Neural cell (in vitro differentiated cells): ENCODE data around the gene ZNF790. TPM values are rescaled to one million over a fixed set of nuclear protein-coding genes. Genes with fewer than 3 reads are reported as not detected.

Experiments used
- H2AFZ ChIP-seq: fragments of 200-600, 300-800 bp; sonication (generic), shearing (Covaris generic); 2 replicates; pipeline ENCODE4 v1.6.0; 2014; ENCODE audit warnings: low read depth, mild to moderate bottlenecking, antibody characterized with exemption, low read length, moderate library complexity
- H3F3A ChIP-seq: fragments of 200-600 bp; shearing (Covaris generic); 2 replicates; pipeline ENCODE4 v1.6.1; 2016; ENCODE audit warnings: mild to moderate bottlenecking, moderate library complexity, mixed read lengths, antibody characterized with exemption, low read length; ENCODE audit not compliant: insufficient read depth, poor library complexity, severe bottlenecking
- H3K27ac ChIP-seq: fragments of 200-600, 300-800 bp; sonication (generic), shearing (Covaris generic); 2 replicates; pipeline ENCODE4 v1.5.1; 2014; ENCODE audit warnings: mild to moderate bottlenecking, low read length, moderate library complexity
- H3K27me3 ChIP-seq: fragments of 300-800, 200-600 bp; sonication (generic), shearing (Covaris generic); 2 replicates; pipeline ENCODE4 v1.6.0; 2014; ENCODE audit warnings: mild to moderate bottlenecking, low read depth, low read length, moderate library complexity; ENCODE audit not compliant: insufficient read depth
- H3K36me3 ChIP-seq: fragments of 300-800, 200-600 bp; sonication (generic), shearing (Covaris generic); 2 replicates; pipeline ENCODE4 v1.5.1; 2014; ENCODE audit warnings: mild to moderate bottlenecking, antibody characterized with exemption, low read length, moderate library complexity; ENCODE audit not compliant: insufficient read depth
- H3K4me2 ChIP-seq: fragments of 300-800, 200-600 bp; sonication (generic), shearing (Covaris generic); 2 replicates; pipeline ENCODE4 v1.6.0; 2014; ENCODE audit warnings: mild to moderate bottlenecking, low read length
- H3K4me3 ChIP-seq: fragments of 300-800, 200-600 bp; sonication (generic), shearing (Covaris generic); 2 replicates; pipeline ENCODE4 v1.5.1; 2014; ENCODE audit warnings: mild to moderate bottlenecking, low read length, moderate library complexity
- H3K79me2 ChIP-seq: fragments of 200-600 bp; shearing (Covaris generic); replicated peaks from 2 replicates; pipeline ENCODE4 v1.6.0; 2014; ENCODE audit warnings: mild to moderate bottlenecking, low read length, moderate library complexity; ENCODE audit not compliant: insufficient read depth
- H3K9ac ChIP-seq: fragments of 300-800, 200-600 bp; sonication (generic), shearing (Covaris generic); 2 replicates; pipeline ENCODE4 v1.6.1; 2016; ENCODE audit warnings: mild to moderate bottlenecking, low read length, mixed read lengths
- H3K9me2 ChIP-seq: fragments of 200-600 bp; shearing (Covaris generic); 2 replicates; pipeline ENCODE4 v1.6.1; 2016; ENCODE audit warnings: mild to moderate bottlenecking, low read length, mixed read lengths; ENCODE audit not compliant: insufficient read depth
- H3K9me3 ChIP-seq: fragments of 200-600, 300-800 bp; sonication (generic), shearing (Covaris generic); 2 replicates; pipeline ENCODE4 v1.6.1; 2016; ENCODE audit warnings: mild to moderate bottlenecking, mixed run types, low read length, moderate library complexity, mixed read lengths
- H4K20me1 ChIP-seq: fragments of 200-600 bp; shearing (Covaris generic); 2 replicates; pipeline ENCODE4 v1.6.1; 2016; ENCODE audit warnings: mild to moderate bottlenecking, mixed run types; ENCODE audit not compliant: insufficient read depth
- CTCF ChIP-seq: fragments of 450-650 bp; IDR thresholded peaks from 2 replicates; pipeline ENCODE4 v1.5.1; 2014; ENCODE audit warnings: antibody characterized with exemption, mild to moderate bottlenecking, moderate library complexity; ENCODE audit not compliant: poor library complexity, severe bottlenecking
- EP300 ChIP-seq: fragments of 450-650 bp; conservative IDR thresholded peaks from 2 replicates; pipeline ENCODE4 v1.6.1; 2014; ENCODE audit warnings: antibody characterized with exemption, mild to moderate bottlenecking, moderate library complexity; ENCODE audit not compliant: poor library complexity, severe bottlenecking
- EZH2 ChIP-seq: fragments of 200-600, 300-800 bp; shearing (Covaris generic), sonication (generic); IDR thresholded peaks from 2 replicates; pipeline ENCODE4 v1.6.1; 2014; ENCODE audit warnings: antibody characterized with exemption, low read length, borderline replicate concordance, mild to moderate bottlenecking; ENCODE audit not compliant: insufficient read depth, poor library complexity, severe bottlenecking
- MXI1 ChIP-seq: fragments of 450-650 bp; conservative IDR thresholded peaks from 2 replicates; pipeline ENCODE4 v1.6.1; 2014; ENCODE audit warnings: antibody characterized with exemption, mild to moderate bottlenecking; ENCODE audit not compliant: poor library complexity, severe bottlenecking
- POLR2AphosphoS5 ChIP-seq: IDR thresholded peaks from 2 replicates; pipeline ENCODE4 v1.6.1; 2012
- RAD21 ChIP-seq: fragments of 450-650 bp; conservative IDR thresholded peaks from 2 replicates; pipeline ENCODE4 v1.6.1; 2014; ENCODE audit warnings: antibody characterized with exemption, mild to moderate bottlenecking, moderate library complexity
- SMC3 ChIP-seq: fragments of 450-650 bp; conservative IDR thresholded peaks from 2 replicates; pipeline ENCODE4 v1.6.1; 2014; ENCODE audit warnings: antibody characterized with exemption, mild to moderate bottlenecking, moderate library complexity; ENCODE audit not compliant: poor library complexity
- TAF1 ChIP-seq: IDR thresholded peaks from 2 replicates; pipeline ENCODE4 v1.6.1; 2012; ENCODE audit warnings: low read depth
- polyA plus RNA-seq: library from polyadenylated mRNA; depleted of rRNA; stranded (reverse); fragments of >200 nt; gene quantifications from 2 replicates; pipeline ENCODE4 v1.2.3, GENCODE V29; 2014
- TF ChIP-seq, protein P1 (sequence below): IDR thresholded peaks from 2 replicates; pipeline ENCODE4 v1.6.1; 2012; ENCODE audit warnings: borderline replicate concordance

Gene ZNF790
- polyA plus RNA-seq, 1 donor from 2014 or later: 11.0 TPM

DNA sequence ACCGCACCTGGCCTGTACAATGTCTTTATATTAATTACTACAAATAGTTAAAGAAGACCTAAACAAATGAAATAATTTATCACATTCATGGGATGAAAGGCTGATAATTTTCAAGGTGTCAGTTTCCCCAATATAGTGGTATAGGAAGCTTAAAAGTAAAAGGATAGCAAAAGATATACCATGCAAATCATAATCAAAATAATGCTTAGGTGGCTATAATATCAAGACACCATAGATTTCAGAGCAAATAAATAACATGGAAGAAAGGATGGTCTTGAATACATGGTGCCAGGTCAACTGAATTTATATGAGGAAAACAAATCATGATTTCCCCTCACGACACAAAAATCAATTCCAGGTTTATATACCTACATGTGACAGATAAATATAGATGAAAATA is 4.8 kb downstream of the ZNF790 start:
- H4K20me1 ChIP-seq: no peaks in the 10 kb centered on the region
- peaks cover 12% of the 10 kb centered on the region for H3K9me3 ChIP-seq
- H3K4me2 ChIP-seq: no peak overlapping the region
- no peak overlapping the region for H2AFZ ChIP-seq
- no peak overlapping the region for H3K9ac ChIP-seq
- H3F3A ChIP-seq: no peaks in the 10 kb centered on the region
- H3K79me2 ChIP-seq: peaks cover 25% of the 10 kb centered on the region
- H3K4me3 ChIP-seq: no peak overlapping the region
- H3K27me3 ChIP-seq: no peaks in the 10 kb centered on the region
- peaks cover 12% of the 10 kb centered on the region for H3K36me3 ChIP-seq
- TF ChIP-seq EZH2 (no peak), TAF1 (no peak), SMC3 (no peak), RAD21 (no peak), MXI1 (no peak), CTCF (no peak), POLR2AphosphoS5 (no peak), EP300 (no peak)
- TF ChIP-seq, protein P1, sequence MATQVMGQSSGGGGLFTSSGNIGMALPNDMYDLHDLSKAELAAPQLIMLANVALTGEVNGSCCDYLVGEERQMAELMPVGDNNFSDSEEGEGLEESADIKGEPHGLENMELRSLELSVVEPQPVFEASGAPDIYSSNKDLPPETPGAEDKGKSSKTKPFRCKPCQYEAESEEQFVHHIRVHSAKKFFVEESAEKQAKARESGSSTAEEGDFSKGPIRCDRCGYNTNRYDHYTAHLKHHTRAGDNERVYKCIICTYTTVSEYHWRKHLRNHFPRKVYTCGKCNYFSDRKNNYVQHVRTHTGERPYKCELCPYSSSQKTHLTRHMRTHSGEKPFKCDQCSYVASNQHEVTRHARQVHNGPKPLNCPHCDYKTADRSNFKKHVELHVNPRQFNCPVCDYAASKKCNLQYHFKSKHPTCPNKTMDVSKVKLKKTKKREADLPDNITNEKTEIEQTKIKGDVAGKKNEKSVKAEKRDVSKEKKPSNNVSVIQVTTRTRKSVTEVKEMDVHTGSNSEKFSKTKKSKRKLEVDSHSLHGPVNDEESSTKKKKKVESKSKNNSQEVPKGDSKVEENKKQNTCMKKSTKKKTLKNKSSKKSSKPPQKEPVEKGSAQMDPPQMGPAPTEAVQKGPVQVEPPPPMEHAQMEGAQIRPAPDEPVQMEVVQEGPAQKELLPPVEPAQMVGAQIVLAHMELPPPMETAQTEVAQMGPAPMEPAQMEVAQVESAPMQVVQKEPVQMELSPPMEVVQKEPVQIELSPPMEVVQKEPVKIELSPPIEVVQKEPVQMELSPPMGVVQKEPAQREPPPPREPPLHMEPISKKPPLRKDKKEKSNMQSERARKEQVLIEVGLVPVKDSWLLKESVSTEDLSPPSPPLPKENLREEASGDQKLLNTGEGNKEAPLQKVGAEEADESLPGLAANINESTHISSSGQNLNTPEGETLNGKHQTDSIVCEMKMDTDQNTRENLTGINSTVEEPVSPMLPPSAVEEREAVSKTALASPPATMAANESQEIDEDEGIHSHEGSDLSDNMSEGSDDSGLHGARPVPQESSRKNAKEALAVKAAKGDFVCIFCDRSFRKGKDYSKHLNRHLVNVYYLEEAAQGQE: no peak
- no peak overlapping the region for H3K27ac ChIP-seq
- no peaks in the 10 kb centered on the region for H3K9me2 ChIP-seq

DNA sequence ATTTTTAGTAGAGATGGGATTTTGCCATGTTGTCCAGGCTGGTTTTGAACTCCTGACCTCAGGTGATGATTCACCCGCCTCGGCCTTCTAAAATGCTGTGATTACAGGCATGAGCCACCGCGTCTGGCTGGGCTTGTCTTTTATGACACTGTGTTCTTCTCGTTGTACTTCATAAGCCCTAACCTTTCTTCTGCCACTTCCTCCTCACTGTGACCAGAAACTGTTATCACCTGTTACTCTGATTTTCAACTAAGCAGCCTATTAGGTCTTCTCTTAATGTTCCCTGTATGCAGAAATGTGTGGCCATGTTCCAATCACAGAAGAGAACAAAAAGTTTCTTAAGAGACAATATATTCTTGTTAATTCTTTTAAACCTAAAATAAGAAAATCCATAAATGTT is 16.4 kb downstream of the ZNF790 start:
- no peaks in the 10 kb centered on the region for H3K27me3 ChIP-seq
- peaks cover 48% of the 10 kb centered on the region for H3K9me3 ChIP-seq
- H3K4me3 ChIP-seq: no peak overlapping the region
- no peak overlapping the region for H2AFZ ChIP-seq
- no peaks in the 10 kb centered on the region for H4K20me1 ChIP-seq
- no peak overlapping the region for H3K27ac ChIP-seq
- H3K4me2 ChIP-seq: no peak overlapping the region
- no peaks in the 10 kb centered on the region for H3K79me2 ChIP-seq
- no peaks in the 10 kb centered on the region for H3K9me2 ChIP-seq
- no peak overlapping the region for H3K9ac ChIP-seq
- no peaks in the 10 kb centered on the region for H3F3A ChIP-seq
- TF ChIP-seq MXI1 (no peak), POLR2AphosphoS5 (no peak), TAF1 (no peak), EP300 (no peak), RAD21 (no peak), SMC3 (no peak), CTCF (no peak)
- H3K36me3 ChIP-seq: peaks cover 33% of the 10 kb centered on the region
